Kidney epithelial cell (primary cell): ENCODE data around the gene PLXNB3. TPM values are rescaled to one million over a fixed set of nuclear protein-coding genes. Genes with fewer than 3 reads are reported as not detected.

Experiments used
- DNase-seq: peaks from one replicate; pipeline ENCODE4 v3.0.0-alpha.2; 2010; ENCODE audit warnings: low read depth
- H3K27me3 ChIP-seq: 2 replicates; pipeline ENCODE4 v1.6.0; 2011; ENCODE audit warnings: low read length; ENCODE audit not compliant: control insufficient read depth, insufficient read depth
- H3K36me3 ChIP-seq: 2 replicates; pipeline ENCODE4 v1.5.1; 2011; ENCODE audit warnings: low read length; ENCODE audit not compliant: control insufficient read depth, insufficient read depth
- H3K4me3 ChIP-seq: 2 replicates; pipeline ENCODE4 v1.5.1; 2011; ENCODE audit warnings: low read depth, mild to moderate bottlenecking, control low read depth, low read length
- total RNA-seq: library from RNA; depleted of rRNA; stranded (reverse); fragments of >200 nt; gene quantifications from 2 replicates; pipeline ENCODE4 v1.2.3, GENCODE V29; 2015
- TF ChIP-seq, protein P1 (sequence below): IDR thresholded peaks from 2 replicates; pipeline ENCODE4 v1.5.1; 2011; ENCODE audit warnings: mild to moderate bottlenecking, moderate library complexity, low read length, control low read depth, inconsistent platforms; ENCODE audit not compliant: insufficient read depth, poor library complexity, severe bottlenecking

Gene PLXNB3
- total RNA-seq, 1 donor from 2014 or later, result 3.6 TPM

- Histone ChIP-seq H3K27me3 (no peaks in the 10 kb centered on the region), H3K36me3 (peaks cover 2% of the 10 kb centered on the region), H3K4me3 (no peak overlapping the region)
- TF ChIP-seq, protein P1, sequence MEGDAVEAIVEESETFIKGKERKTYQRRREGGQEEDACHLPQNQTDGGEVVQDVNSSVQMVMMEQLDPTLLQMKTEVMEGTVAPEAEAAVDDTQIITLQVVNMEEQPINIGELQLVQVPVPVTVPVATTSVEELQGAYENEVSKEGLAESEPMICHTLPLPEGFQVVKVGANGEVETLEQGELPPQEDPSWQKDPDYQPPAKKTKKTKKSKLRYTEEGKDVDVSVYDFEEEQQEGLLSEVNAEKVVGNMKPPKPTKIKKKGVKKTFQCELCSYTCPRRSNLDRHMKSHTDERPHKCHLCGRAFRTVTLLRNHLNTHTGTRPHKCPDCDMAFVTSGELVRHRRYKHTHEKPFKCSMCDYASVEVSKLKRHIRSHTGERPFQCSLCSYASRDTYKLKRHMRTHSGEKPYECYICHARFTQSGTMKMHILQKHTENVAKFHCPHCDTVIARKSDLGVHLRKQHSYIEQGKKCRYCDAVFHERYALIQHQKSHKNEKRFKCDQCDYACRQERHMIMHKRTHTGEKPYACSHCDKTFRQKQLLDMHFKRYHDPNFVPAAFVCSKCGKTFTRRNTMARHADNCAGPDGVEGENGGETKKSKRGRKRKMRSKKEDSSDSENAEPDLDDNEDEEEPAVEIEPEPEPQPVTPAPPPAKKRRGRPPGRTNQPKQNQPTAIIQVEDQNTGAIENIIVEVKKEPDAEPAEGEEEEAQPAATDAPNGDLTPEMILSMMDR, result no peak
- no peak for DNase-seq
Observed at GRCh38 chrX:153797415-153798015, 33.5 kb downstream of the PLXNB3 start.

DNA sequence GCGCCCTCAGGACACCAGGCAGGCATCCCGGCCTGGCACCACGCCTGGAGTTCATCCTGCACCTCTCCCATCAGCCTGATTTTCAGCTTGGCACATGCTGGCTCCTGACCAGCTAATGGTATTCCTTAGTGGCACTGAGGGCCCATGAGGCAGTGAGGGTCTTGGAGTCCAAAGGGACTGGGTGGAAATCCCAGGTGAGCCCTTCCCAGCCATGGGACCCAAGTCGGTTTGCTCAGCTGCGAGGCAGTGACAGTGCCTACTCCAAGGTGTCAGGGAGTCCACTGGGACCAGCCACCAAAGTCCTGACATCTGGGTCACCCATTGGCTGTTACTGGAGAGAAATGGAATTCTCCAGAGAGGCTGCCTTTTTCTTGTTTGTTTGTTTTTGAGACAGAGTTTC is 35.3 kb downstream of the PLXNB3 start:
- TF ChIP-seq, protein P1, result no peak
- no peak overlapping the region for H3K4me3 ChIP-seq
- no peaks in the 10 kb centered on the region for H3K27me3 ChIP-seq
- peaks cover 2% of the 10 kb centered on the region for H3K36me3 ChIP-seq
- no peak for DNase-seq

DNA sequence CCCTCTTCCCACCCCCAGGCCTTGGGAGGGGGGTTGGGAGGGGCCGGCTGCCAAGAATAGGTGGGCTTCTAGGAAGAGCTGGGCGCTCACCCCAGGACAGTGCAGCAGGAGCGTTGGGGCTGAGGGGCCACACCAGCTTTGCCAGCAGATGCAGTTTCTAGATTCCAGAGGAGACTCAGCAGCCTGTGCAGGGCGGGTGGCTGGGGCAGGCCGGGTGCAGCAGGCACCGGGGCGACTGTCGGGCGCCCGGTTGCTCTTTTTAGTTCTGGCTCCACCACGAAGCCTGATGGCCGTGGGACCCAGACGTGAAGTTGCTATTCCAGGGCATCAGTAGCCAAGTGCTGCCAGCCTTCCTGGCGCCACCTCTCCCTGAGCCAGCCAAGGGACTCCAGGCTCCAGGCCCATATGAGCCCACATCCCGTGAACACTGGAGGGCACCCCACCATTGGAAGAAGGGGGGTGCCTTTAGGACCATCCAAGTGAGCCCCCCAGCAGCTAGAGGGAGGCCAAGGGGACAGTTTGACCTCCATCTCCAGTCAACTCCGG is 36.2 kb downstream of the PLXNB3 start:
- no peak for DNase-seq
- Histone ChIP-seq H3K27me3 (no peaks in the 10 kb centered on the region), H3K4me3 (no peak overlapping the region), H3K36me3 (peaks cover 2% of the 10 kb centered on the region)
- TF ChIP-seq, protein P1, result no peak

DNA sequence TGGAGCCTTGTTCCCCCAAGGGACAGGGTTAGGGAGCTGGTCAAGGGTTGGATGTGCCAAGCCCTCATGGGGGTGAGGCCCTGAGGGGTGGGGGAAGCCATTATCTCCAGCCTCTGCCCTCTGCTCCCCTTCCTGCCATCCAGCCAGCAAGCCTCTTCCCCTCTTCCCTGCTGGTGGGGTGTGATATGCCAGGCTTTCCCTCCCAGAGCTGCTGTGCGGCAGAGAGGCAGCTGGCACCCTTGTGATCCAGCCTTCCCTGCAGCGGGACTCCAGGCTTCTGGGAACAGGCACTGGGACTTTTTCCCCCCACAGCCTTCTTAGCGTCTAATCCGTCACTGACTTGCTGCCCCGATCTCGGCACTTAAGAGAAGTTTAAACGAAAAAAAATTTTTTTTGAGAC is 36.7 kb downstream of the PLXNB3 start:
- Histone ChIP-seq H3K36me3 (peaks cover 2% of the 10 kb centered on the region), H3K27me3 (no peaks in the 10 kb centered on the region), H3K4me3 (no peak overlapping the region)
- DNase-seq, result no peak
- TF ChIP-seq, protein P1, result no peak

DNA sequence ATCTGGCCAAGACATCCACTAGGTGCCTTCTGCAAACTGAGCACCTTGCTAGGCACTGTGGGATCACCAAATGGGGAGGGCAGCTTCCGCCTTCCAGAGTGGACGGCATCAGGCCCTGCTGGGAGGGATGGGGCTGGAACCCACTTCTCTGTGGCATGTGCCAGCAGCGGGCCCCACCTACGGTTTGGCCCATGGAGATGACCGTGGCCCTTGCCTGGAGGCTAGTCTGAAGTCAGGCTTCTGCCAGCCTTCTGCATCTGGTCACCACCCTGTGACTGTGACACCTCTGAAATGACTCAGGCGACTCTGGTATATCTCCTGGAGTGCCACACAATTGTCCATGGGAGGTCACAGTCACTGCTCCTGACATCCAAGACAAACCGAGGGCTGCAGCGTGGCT is 37.6 kb downstream of the PLXNB3 start:
- no peak for DNase-seq
- Histone ChIP-seq H3K4me3 (no peak overlapping the region), H3K27me3 (no peaks in the 10 kb centered on the region), H3K36me3 (no peaks in the 10 kb centered on the region)
- TF ChIP-seq, protein P1, result no peak

GRCh38 chrX:153802513-153803045 is 38.5 kb downstream of the PLXNB3 start:
- H3K27me3 ChIP-seq, result no peaks in the 10 kb centered on the region
- no peak overlapping the region for H3K4me3 ChIP-seq
- no peak for DNase-seq
- no peaks in the 10 kb centered on the region for H3K36me3 ChIP-seq
- TF ChIP-seq, protein P1, result no peak
